HPDE6-E6E7 (cell line): ENCODE measurements around the gene HOXC6.
"Not testable (repeated sequence)": the region's sequence is repeated elsewhere in the genome, so short reads cannot be mapped to it uniquely, and the experiment has no call there.

Experiments
- DNase-seq: peaks from one replicate; pipeline ENCODE4 v3.0.0; 2011; ENCODE audit warnings: missing footprints; ENCODE audit errors: extremely low spot score

The HOXC6 gene

GRCh38 chr12:54054742-54055194 lies 26.5 kb downstream of the HOXC6 start:
- DNase-seq: no peak

GRCh38 chr12:54055552-54055951 lies 27.3 kb downstream of the HOXC6 start:
- no peak for DNase-seq

- DNase-seq: no peak
Observed at GRCh38 chr12:54056110-54056509, 27.9 kb downstream of the HOXC6 start.

GRCh38 chr12:54058128-54058768 lies 30.0 kb downstream of the HOXC6 start:
- no peak for DNase-seq

- DNase-seq: no peak
Observed at GRCh38 chr12:54059668-54060067, 31.4 kb downstream of the HOXC6 start.

GRCh38 chr12:54060174-54060974 lies 32.1 kb downstream of the HOXC6 start:
- DNase-seq: no peak

- DNase-seq: no peak
Observed at GRCh38 chr12:54060975-54061778, 32.9 kb downstream of the HOXC6 start.

GRCh38 chr12:54065677-54066076 lies 37.4 kb downstream of the HOXC6 start:
- DNase-seq: no peak

- DNase-seq: no peak
Observed at GRCh38 chr12:54066408-54066807, 38.2 kb downstream of the HOXC6 start.

- DNase-seq: no peak
Observed at GRCh38 chr12:54068418-54069070, 40.3 kb downstream of the HOXC6 start.

GRCh38 chr12:54071942-54072341 lies 43.7 kb downstream of the HOXC6 start:
- DNase-seq: no peak

GRCh38 chr12:54074308-54074707 lies 46.1 kb downstream of the HOXC6 start:
- no peak for DNase-seq

GRCh38 chr12:54075409-54075808 lies 47.2 kb downstream of the HOXC6 start:
- no peak for DNase-seq

- DNase-seq: no peak
Observed at GRCh38 chr12:54075974-54076373, 47.7 kb downstream of the HOXC6 start.

GRCh38 chr12:54077843-54078242 lies 49.6 kb downstream of the HOXC6 start:
- not testable (repeated sequence) for DNase-seq

- not testable (repeated sequence) for DNase-seq
Observed at GRCh38 chr12:54079115-54079514, 50.9 kb downstream of the HOXC6 start.
